Islet of Langerhans (tissue), 1 donor: ENCODE measurements around the gene TACR1.
"Not testable (repeated sequence)": the region's sequence is repeated elsewhere in the genome, so short reads cannot be mapped to it uniquely, and the experiment has no call there.

Experiments
- FAIRE-seq: peaks from one replicate; lab custom pipeline; 2011; peaks lifted over from hg19 to GRCh38; lab: Jason Lieb, UNC

The TACR1 gene

DNA sequence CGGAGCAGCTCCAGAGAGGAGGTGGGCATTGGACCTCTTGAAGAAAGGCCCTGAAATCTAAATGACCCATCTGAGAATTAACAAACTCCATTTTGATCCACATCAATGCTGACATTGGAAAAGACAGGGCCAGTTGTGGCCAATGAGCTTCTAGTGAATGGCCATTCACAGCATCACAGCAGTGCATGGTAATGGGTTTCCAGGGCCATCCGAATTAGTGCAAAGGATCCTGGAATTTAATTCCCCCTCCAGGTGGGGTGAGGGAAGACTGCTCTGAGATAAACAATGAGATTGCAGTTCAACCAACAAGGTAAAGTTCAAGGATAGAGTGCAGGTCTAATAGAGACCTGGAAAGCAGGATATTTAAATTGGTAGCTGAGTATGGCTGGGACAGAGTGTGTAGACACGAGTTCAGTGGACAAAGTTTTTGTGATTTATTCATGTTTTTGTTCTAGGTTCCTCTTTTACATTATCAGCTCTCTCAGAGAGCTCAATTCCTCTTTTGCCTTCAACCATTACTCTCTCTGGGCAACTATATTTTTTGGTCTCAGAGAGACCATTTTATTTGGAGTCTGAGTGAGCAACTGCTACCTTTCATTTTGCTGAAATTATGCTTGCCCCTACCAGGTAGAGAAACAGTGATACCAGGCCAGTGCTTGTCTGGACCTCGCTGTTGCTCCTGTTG is 5.0 kb downstream of the TACR1 start:
- FAIRE-seq = no peak

DNA sequence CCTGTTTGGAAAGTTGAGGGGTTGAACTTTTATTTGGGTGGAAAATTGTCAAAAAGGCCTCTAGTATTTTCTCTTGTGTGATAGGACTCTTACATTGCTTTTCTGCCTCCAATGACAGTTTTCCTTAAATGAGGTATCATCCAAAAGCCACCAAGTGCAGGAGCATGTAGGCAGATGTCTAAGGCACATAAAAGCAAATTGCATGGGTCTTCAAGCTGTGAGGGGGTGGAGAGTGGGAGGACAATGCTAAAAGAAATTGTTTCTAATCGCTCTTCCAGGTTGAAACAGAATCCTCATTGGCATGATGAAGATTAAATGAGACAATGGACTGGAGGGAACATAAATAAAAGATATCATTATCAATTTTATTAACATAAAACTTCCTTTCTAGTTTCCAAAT is 6.8 kb downstream of the TACR1 start:
- FAIRE-seq = no peak

DNA sequence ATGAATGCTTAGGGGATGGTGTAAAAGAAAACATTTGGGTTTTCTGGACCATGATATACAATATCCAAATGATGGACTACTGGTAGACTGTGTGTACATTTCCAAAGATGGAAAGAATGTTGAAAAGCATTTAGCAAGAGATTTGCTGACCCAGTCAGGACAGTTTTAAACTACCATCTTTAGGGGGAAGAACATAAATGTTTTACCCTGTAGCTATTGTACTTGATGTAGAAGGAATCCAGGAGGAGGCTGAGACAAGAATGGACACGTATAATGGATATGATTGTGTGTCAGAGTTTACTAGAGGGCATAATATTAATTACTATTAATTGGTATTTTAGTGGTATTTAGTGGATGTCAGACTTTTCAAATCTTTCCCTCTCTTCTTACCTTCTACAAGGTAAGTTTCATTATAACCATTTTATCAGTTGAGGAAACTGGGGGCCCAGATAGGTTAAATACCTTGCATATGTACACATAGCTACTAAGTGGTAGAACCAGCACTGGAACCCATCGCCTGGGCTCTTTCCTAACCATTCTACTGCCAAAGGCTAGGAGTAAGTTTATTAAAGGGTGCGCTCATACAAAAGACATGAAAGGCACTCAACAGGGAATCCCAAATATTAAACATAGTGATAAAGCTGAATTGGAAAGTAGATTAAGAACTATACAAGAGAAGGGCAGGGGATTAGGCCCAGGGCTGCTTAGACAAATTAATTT is 8.9 kb downstream of the TACR1 start:
- no peak for FAIRE-seq

DNA sequence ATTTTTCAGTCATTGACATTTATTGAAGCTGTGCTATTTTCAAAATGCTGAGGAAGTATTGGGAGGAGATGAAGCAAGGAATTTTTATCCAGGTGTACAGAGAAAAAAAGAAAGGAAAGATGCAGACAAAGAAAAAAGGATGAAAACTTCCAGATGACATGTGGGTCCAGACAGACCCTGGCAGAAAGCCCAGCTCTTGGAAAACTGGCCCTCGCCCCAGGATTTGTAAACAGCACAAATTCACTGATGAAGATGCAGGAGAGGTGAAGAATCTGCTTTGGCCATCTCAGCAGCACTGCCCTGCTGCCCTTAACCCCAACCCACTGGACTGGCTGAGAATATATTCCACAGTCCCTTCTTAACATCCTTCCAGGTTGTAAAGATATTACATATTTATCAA is 12.5 kb downstream of the TACR1 start:
- FAIRE-seq = no peak

DNA sequence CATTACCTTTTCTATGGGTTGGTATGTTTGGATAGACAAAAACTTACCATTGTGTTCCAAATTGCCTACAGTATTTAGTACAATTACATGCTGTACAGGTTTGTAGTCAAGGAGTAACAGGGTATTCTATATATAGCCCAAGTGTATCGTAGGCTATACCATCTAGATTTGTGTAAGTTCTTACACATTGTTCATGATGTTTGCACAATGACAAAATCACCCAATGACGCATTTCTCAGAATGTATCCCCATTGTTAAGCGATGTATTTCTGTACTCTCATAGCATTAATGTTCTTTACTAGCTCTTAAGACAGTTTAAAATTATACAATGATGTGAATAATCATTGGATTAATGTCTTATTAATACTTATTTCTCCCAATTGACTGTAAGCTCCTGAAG is 16.7 kb downstream of the TACR1 start:
- FAIRE-seq = no peak

DNA sequence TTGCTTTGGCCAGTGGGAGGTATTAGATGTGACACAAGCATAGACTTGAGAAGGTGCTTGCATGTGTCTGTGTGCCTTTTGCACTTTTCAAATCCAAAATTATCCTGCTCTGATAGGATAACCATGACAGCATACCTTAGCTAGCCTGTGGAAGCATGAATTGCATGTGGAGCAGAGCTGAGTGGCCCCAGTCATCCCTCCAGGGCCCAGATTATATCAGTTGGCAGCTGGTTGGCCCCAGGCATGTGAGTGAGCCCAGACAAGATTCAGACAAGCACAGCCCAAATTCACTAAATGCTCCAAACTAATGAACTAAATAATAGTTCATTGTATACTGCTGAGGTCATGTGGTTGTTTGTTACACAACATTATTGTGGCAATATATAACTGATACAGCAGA is 18.8 kb downstream of the TACR1 start:
- FAIRE-seq = no peak

GRCh38 chr2:75177427-75177826 is 21.9 kb downstream of the TACR1 start:
- no peak for FAIRE-seq

DNA sequence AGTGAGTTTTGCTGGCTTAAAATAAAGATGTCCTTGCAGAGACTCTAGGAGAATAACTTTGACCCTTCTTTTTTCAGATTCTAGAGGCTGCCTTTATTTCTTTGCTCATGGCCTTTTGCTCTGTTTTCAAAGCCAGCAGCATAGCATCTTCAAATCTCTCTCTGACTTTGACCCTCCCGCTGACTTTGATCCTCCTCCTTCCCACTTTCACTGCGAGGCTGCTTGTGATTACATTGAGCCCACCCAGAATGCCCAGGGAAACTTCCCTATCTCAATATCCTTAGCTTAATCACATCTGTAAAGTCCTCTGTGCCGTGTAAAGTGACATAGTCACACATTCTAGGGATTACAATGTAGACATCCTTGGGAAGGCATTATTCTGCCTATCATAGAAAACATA is 23.9 kb downstream of the TACR1 start:
- FAIRE-seq = no peak

DNA sequence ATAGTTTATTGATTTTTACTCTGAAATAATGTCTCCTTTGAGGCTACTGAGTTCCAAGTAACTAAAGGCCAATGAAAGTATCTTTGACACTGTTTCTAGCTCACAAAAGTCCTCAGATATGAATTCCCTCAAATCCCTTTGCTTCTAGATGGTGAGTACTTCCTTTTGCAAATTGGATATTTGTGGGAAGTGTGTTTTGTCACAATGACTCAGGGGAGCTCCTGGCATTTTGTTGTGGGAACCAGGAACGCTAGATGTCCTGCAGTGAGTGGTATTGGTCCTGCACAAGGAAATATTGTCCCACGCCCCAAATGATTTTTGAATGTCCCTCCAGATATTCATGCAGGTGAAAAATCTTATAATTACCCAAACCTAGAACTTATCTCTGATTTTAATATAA is 24.3 kb downstream of the TACR1 start:
- FAIRE-seq = no peak

GRCh38 chr2:75174519-75174918 is 24.8 kb downstream of the TACR1 start:
- FAIRE-seq = no peak

- no peak for FAIRE-seq
Observed at GRCh38 chr2:75173740-75174139, 25.6 kb downstream of the TACR1 start.

DNA sequence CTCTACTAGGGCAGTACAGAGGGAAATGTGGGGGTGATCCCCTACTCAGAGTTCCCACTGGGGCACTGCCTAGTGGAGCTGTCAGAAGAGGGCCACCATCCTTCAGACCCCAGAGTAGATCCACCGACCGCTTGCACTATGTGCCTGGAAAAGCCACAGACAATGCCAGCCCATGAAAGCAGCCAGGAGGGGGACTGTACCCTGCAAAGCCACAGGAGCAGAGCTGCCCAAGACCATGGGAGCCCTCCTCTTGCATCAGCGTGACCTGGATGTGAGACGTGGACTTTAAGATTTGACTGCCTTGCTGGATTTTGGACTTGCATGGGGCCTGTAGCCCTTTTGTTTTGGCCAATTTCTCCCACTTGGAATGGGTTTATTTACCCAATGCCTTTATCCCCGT is 27.9 kb downstream of the TACR1 start:
- FAIRE-seq = not testable (repeated sequence)

GRCh38 chr2:75170889-75171288 is 28.4 kb downstream of the TACR1 start:
- FAIRE-seq = no peak

- no peak for FAIRE-seq
Observed at GRCh38 chr2:75168186-75168585, 31.1 kb downstream of the TACR1 start.

DNA sequence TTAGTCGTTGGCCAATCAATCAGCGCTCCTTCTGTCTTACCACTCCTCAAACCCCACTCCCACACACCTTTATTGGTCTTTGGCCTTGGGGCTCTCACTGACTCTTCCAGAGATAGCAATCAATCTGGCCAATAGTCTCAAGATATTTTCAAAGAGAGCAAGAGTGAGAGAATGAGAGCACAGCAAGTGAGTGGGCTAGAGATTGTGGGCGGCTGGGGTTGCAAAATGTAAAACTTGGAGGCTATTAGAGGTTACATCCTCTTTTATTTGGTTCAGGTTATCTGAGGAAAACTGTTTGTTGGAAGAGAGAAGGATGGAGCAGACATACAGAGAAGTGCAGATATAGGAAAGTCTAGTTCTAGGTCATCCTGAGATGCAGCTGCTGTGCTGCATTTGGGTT is 32.8 kb downstream of the TACR1 start:
- no peak for FAIRE-seq

- no peak for FAIRE-seq
Observed at GRCh38 chr2:75162897-75163296, 36.4 kb downstream of the TACR1 start.

DNA sequence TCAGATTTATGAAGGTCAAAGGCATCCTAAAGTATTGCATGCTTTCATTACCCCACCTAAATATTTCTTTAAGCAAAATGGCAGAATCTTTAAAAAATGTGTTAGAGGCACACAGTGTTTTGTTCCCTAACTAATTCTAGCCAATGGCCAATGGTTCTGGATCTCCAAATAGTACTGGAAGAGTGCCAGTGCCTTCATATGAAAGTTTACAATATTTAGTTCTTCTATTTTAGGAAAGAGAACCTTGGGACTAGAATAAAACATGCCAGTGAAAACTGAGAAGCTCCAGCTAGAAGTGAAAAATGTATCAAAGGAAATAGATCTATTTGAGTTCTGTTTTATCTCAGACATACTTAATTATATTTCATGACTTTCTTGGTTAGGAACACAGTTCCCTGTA is 37.1 kb downstream of the TACR1 start:
- FAIRE-seq = no peak

GRCh38 chr2:75157435-75157834 is 41.9 kb downstream of the TACR1 start:
- no peak for FAIRE-seq

GRCh38 chr2:75155115-75155514 is 44.2 kb downstream of the TACR1 start:
- no peak for FAIRE-seq

- FAIRE-seq = no peak
Observed at GRCh38 chr2:75153221-75153620, 46.1 kb downstream of the TACR1 start.

DNA sequence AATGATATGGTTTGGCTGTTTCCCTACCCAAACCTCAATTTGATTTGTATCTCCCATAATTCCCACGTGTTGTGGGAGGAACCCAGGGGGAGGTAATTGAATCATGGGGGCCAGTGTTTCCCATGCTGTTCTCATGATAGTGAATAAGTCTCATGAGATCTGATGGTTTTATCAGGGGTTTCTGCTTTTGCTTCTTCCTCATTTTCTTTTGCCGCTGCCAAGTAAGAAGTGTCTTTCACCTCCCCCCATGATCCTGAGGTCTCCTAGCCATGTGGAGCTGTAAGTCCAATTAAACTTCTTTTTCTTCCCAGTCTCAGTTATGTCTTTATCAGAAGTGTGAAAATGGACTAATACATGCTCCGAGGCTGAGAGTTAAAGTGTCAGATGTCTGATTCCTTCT is 47.1 kb downstream of the TACR1 start:
- not testable (repeated sequence) for FAIRE-seq

GRCh38 chr2:75147884-75148283 is 51.4 kb downstream of the TACR1 start:
- not testable (repeated sequence) for FAIRE-seq

DNA sequence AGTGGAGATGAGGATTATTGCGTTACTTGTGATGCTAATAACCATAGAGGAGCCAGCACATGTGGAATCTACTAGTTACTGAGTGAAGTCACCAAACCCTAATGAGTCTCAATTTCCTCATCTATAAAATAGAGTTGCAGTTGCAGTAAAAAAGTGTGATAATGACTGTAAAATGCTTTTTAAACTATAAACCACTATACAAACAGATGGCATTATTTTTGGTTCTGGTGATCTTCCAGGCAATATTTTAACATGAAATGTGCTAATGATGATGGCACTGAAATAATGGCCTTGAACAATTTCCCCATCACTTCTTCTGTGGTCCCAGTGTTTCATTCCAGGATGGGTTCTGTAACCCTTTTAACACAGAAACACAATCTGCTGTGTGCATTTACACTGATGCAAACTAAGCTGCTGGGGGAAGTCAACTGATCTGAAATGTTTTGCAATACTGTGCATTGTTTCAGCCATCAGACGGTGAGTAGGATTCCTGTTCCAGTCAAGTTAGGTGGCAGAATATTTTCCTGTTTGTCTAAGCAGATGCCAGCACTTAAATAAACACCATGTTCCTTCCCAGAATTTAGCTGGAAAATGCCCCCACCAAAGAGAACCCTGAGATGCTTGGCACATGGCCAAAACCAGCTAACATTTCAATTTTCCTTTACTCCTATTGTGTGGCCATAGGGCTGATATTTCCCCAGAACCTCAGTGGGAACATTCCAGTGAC is 52.6 kb downstream of the TACR1 start:
- FAIRE-seq = no peak

- FAIRE-seq = not testable (repeated sequence)
Observed at GRCh38 chr2:75146221-75146605, 53.1 kb downstream of the TACR1 start.
